Measurements from ENCODE around the gene GPD2.

Gene GPD2

DNA sequence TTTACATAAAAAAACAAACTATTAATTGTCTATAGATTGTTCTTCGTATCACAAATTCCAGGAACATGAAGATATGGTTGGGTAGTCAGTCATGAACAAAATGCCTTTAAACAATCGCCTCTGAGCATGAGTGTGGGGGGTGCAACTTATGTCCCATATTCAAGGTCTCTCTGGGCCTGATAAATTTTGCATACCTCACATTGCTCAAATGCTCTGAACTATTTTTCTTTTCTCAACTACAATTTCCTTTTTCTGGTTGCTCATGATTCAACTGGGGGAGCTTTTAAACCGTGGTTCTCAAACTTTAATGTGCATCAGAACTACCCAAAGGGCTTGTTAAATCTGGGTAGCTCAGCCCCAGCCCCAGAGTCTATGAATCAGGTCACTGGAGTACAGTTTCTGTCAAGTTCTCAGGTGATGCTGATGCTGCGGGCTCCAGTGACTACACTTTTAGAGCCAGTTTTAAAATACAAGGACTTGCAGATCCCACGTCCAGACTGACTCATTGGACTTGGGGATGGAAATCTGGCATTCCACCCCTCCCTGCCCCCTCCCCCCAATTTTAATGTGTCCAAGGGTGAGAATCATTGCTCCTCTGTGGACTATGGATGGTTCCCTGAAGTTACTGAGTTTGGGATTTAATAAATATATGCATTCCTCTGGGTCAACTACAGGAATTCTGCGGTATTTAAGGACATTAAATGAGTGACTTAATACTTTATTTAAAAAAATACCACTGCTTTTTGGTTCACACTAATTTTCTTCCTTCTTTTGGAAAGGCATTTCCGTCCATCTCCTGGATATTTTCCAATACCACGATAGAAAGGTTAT, 1.5 kb upstream of the GPD2 start:
- H3K4me3 ChIP-seq (ENCODE audit: low read depth, low read length) = no peak overlapping the region
- no peak for DNase-seq (ENCODE audit: low read depth)

DNA sequence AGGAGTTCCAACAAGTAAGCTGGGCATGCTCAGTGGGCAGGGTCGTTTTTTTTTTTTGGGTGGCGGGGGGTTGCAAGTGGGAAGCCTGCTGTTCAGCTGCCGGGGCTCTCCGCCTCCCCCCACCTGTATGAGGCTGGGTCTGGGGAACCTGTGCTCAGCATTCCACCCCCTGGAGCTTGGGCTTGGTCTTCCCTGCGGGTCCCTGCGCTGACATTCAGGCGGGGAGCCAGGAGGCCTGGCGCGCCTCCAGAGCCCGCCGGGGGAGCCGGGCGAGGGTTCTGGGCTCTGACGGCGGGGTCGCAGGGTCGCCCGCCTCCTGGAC, 822 bp upstream of the GPD2 start:
- DNase-seq (ENCODE audit: low read depth) = no peak
- H3K4me3 ChIP-seq (ENCODE audit: low read depth, low read length) = peak overlapping the region; percentile 65

DNA sequence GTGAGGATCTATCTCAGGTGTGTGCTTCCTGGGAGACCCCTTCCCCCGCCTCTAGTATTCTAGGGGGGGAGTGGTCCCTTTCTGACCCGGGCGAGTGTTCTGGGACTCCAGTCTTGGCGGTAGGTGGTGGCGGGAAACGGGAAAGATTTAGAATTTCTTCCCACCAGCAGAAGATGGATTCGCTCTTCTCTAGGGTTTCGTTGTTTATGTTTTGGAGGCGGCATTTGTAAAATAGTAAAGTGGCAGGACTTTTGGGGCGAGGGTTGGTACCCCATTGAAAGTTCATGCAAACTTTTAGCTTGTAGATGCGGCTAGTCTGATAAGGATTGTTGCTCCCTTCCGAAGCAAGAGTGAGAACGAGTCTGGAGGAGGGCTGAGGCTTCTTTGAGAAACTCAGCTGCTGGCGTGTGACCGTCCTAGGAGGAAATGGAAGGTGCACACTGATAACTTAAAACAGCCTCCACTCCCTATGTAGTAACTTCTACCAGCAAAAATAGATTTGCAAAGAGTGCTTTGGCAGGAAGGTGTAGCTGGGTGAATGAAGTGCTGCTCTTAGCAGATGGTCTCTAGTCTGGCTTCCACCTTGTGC, 412 bp downstream of the GPD2 start:
- no peak for DNase-seq (ENCODE audit: low read depth)
- H3K4me3 ChIP-seq (ENCODE audit: low read depth, low read length) = peak overlapping the region; percentile 65

DNA sequence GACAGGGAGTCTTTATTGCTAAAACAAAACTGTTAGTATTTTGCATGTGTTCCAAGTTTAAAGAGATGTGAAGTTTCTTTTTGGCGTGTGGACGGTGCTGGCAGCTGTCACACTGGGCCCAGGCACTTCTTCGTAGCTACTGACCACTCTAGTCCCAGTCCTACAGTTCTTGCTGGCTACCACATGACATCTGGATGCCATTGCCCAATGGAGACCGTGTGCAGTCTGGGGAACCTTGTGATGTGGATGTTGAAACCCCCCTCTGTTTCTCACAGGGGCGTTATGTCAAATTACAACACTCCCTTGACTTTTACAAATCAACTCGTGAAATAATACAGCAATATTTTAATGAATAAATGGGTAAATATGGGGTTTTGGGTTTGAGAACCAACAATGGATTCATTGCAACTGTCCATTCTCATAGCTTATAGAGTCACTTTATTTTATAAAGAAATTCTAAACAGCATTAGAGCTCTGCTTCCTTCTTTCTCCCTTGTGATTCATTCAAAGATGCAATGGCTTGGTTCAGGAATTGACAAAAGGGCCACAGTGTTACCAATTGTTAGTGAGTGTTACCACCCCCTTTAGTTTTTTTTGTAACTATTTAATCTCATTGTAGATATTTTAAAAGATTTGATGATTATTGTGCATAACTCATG, 1.2 kb downstream of the GPD2 start:
- no peak for DNase-seq (ENCODE audit: low read depth)
- H3K4me3 ChIP-seq (ENCODE audit: low read depth, low read length) = peak overlapping the region; percentile 65

DNA sequence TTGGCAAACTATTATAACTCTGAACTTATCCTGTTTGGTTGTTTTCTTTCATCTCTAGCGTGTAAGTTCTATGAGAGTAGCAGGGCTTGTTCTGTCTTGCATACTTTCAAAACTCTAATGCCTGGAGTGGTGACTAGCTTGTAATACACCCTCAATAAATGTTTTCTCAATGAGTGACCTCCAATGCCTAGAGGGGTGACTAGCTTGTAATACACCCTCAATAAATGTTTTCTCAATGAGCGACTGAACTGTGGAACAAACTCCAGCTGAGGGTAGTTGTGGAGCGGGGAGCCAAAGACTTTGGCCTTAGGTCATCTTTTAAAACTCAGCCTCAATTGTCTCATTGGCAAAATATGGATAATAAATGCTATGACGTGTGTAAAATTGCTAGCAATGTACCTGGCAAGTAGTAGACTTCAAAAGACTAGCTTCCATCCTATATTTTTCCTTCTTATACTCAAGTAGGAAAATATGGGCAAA, 1.8 kb downstream of the GPD2 start:
- no peak for DNase-seq (ENCODE audit: low read depth)
- no peak overlapping the region for H3K4me3 ChIP-seq (ENCODE audit: low read depth, low read length)

DNA sequence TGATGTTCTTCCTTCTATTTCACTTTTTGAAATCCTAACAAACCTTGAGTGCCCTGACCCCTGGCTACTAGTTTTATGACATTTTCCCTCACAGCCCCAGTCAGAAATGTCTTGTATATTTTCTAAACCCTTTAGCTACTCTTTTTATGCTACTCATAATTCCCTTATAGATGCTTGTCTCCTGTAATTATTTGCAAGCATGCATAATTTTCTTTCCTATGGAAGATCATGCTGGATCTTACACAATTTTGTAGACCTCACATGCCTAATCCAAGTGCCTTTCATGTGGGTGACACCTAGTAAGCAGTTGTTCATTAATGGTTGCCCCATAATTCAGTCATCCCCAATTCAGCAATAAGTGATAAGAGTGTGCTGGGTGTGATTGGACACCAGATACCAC, 6.9 kb downstream of the GPD2 start:
- no peak for DNase-seq (ENCODE audit: low read depth)
- no peak overlapping the region for H3K4me3 ChIP-seq (ENCODE audit: low read depth, low read length)

DNA sequence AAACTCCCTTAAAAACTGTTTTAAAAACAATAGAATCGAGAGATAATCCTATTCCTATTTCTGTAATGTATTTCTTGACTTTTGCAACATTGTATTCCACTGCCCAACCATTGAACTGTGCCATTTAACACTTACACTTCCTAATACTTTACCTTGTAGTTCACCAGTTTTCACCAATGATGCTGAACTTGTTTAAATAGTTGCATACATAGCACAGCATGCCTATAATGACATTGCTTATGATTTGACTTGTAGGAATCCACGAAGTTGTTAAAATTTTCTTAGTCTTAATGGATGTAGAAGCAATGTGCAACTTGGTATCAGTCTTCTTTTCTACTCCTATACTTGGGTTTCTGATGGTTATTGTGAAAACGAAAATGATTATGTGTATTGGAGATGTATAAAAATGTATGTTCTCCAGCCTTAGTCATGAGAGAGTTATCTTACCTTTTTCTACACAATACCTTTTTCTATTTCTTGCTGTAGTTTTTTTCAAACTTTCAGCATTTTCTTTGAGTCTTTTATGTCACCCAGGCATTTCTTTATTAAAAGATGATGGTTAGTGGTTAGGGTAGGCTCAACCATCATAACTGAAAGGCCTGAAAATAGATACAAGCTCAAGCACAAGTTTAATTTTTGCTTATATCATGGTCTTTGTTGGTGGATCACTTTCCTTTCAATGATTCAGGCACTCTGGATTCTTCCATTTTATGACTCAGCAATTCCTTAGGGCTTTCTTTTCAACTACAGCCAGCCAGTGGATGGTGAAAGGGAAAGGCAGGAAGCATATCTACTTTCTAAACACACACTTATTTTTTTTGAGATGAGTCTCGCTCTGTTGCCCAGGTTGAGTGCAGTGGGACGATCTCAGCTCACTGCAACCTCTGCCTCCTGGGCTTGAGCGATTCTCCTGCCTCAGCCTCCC, 9.4 kb downstream of the GPD2 start:
- H3K4me3 ChIP-seq (ENCODE audit: low read depth, low read length) = no peak overlapping the region
- DNase-seq (ENCODE audit: low read depth) = peak; percentile 83

DNA sequence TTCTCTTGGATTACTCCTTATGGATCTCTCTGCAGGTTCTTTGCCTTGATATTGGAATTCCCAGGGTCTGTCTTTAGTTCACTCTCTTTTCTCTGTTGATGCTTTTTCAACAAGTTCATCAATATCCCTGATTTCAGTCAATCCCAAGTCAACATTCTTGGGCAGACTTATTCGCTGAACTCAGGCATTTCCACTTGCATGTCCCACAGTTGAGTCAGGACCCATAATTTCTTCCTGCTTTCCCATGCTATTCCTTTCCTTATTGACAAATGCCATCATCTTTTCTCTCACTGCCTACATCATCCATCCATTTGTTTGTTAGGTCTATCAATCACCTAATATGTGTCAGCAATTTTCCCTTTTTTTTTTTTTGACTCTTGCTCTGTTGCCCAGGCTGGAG, 11.6 kb downstream of the GPD2 start:
- H3K4me3 ChIP-seq (ENCODE audit: low read depth, low read length) = no peak overlapping the region
- DNase-seq (ENCODE audit: low read depth) = no peak

DNA sequence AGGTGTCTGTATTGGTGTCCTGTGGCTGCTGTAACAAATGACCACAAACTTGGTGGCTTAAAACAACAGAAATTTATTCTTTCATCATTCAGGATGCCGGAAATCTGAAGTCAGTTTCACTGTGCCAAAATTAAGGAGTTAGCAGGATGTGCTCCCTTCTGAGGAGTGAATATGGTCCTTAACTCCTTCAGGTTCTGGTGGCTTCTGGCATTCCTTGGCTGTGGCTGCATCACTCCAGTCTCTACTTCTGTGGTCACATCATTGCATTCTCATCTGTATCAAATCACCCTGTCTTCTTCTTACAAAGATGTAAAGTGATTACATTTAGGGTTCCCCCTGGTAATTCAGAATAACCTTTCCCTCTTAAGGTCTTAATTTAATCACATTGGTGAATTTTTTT, 12.6 kb downstream of the GPD2 start:
- DNase-seq (ENCODE audit: low read depth) = no peak
- H3K4me3 ChIP-seq (ENCODE audit: low read depth, low read length) = no peak overlapping the region

DNA sequence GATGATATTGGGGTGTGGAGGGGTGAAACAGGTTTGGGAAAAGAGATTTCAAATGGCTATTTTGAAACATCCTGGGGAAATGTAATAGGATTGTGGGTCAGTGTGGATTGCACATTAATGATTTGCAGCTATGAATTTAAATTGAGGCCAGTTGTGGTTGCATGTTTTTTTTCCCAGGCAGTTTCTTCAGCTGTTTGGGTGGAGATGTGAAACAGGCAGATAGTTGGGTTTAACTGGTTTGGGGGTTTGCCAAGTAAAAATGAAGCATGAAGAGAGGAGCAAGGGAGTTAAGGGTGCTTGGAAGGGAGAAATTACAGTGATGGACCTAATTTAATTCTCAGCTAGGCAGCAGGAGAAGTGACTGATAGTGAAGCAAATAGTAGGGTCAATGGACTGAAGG, 16.8 kb downstream of the GPD2 start:
- no peak overlapping the region for H3K4me3 ChIP-seq (ENCODE audit: low read depth, low read length)
- DNase-seq (ENCODE audit: low read depth) = no peak

DNA sequence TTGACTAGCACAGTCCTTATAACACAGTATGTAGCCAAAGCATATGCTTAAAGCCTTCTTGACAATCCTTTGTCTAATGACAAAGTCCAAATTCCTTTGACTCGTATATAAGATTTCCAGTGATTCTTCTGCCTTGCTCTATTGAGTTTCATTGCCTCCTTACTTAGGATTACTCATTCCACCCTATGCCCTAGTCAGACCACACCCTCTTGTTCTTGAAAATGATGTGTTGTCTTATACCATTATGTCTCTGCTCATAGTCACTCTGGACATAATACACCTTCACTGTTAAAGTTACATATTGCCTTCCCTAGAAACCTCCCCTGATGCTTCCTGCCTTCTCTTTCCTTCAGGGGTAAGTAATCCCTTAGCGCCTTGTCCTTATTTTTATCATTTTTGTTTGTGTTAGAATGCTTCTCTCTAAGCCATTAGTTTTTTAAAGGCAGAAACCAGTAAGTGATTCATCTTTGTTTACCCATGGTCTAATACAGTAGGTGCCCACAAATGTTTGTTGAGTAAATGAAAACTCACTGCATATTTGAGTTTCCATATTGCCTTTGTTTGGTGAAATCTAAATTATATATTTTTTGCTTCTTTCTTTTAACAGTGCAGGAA, 19.3 kb downstream of the GPD2 start:
- H3K4me3 ChIP-seq (ENCODE audit: low read depth, low read length) = no peak overlapping the region
- DNase-seq (ENCODE audit: low read depth) = peak; percentile 43

DNA sequence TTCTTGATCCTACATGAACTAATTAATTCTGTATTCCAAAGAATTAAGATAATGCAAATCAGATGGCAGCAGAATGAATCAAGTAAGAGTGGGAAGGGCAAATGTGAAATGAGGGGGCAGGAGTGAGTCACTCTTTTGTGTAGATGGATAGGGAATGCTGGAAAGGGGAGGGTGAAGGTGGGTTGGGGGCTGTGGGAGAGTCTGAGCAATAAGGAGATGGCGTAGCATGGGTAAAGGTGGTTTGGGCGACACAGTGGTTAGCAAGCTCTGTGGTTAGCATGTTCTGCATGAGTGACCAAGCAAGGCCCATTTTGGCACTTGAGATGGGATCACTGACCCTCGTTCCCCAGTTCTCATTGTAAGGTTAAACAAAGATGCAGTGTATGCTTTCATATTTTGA, 20.4 kb downstream of the GPD2 start:
- H3K4me3 ChIP-seq (ENCODE audit: low read depth, low read length) = no peak overlapping the region
- DNase-seq (ENCODE audit: low read depth) = no peak

DNA sequence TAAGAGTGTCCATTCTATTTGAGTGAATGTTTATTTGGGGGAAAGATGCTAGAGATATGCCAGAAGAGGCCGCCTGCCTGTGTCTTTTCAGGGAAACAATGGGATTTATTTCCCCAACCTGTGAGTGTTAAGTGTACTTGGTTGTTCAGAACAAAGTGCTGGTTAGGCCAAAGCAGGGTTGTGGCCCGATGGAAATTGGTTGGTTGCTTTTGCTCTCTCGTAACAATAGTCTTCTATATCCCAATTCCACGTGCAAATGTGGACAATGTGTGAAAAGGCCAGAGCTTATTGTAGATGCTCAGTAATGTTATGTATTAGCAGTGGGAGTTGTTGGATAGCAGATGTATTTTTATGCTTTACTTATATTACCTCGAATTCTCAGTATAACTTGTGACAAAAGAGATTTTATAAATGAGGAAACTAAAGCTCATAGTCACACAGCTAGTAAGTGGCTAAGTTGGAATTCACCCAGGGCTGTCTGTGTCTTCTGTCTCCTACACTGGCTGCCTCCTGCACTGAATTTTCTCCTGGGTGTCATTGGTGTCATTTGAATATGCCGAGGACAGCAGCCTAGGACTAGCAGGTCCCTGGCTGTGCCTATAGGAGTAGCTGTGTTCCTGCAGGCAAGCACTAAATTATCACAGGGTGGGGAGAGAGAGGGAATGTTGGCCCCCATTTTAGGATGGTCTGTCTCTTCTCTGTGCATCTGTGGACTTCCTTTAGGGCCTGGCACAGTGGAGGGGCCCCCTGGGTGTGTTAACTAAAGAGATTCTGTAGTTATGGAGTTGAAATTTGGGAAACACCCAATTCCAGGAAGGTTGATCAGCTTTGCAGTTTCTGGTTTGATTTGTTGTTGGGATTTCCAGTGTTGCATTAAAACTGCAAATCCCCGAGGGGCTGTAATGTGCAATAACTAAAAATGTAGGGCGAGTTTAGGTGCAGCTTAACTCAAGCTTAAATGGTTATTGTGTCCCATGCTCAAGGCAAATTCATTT, 21.6 kb downstream of the GPD2 start:
- DNase-seq (ENCODE audit: low read depth) = no peak
- no peak overlapping the region for H3K4me3 ChIP-seq (ENCODE audit: low read depth, low read length)

DNA sequence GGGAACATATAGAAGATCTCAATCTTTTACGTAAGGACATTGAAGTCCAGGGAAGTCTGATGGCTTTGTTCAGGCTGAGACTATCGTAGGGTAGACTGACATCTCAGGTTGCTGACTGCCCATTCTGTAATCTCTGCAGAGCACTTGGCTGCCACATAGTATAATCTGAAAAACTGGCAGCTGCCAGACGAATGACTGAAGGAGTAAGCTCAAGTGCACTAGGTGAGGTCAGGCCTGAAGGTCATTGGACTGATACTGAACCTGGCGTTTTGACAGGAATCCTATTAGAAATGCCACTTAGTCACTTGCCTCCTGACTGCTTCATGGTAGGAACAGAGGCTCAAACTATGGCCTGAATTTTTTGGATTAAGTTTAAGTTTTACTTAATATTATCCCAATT, 23.5 kb downstream of the GPD2 start:
- H3K4me3 ChIP-seq (ENCODE audit: low read depth, low read length) = no peak overlapping the region
- DNase-seq (ENCODE audit: low read depth) = no peak

DNA sequence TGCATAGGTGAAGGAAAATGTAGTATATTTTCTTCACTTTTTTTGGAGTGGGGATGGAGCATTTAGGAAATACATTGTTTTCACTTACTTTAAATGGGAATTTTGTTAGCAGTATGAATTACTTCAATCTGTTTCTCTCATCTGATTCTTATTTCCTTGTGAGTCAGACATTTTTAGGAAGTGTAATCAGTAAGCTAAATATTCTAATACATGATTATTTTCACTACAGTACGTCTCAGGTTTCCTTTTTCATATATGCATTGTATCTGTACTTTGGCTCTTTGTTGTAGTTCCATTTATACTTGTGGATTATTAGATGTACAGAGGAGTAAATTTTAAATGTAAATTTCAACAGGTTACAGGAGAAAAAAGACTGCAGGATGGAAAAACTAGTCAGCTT, 27.9 kb downstream of the GPD2 start:
- H3K4me3 ChIP-seq (ENCODE audit: low read depth, low read length) = no peak overlapping the region
- DNase-seq (ENCODE audit: low read depth) = no peak

DNA sequence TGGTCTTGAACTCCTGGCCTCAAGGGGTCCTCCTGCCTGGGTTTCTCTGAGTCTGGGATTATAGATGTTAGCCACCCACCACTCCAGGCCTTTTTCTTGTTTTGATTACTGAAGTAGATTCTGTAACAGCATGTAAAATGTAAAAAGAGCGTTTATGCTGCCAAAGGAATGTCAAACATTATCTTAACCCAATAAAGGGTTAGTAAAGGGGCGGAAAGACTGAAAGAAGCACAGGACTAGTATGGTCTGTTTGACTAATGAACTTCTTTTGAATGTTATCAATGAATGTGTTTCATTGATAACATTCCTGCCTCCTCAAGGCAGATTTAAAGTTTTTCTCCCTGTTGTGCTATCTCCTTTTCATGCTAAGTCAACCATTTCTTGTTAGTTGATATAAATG, 29.4 kb downstream of the GPD2 start:
- H3K4me3 ChIP-seq (ENCODE audit: low read depth, low read length) = no peak overlapping the region
- no peak for DNase-seq (ENCODE audit: low read depth)

DNA sequence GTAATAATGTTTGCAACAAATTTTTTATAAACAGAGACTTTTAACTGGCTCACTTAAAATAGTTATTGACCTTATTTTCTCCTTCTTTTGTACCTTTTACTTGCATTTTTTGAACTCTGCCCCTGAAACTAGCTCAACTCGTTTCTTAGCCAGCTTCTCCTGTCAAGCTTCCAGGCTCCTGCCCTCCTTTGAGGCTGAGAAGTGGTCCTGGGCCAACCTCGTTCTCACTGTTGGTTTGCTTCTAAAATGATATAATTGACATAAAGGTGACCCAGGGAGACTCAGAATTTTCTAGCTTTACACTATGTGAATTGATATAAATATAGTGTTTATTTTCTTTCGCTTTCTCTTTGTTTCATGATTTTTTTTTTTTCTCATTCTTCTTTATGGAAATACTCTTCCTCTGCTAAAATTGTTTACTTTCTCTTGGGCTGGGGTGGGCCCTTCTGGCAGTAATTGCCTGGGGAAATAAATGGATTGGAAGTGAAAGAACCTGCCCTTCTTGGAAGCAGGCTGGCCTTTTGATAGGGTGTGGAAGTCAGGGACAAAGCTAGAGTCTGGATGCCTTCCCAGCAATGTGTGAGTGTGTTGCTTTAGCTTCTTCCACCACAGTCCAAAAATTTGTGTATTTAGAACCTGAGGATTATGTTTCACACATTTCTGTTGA, 30.7 kb downstream of the GPD2 start:
- DNase-seq (ENCODE audit: low read depth) = peak; percentile 25
- no peak overlapping the region for H3K4me3 ChIP-seq (ENCODE audit: low read depth, low read length)

Data from skeletal muscle cell (primary cell).